HCT116 (cell line): ENCODE measurements around the gene ESRRA.

Source experiments
- EZH2 ChIP-seq: fragments of 200-600 bp; sonication (generic); IDR thresholded peaks from 2 replicates; pipeline ENCODE4 v1.6.1; 2017; ENCODE audit warnings: antibody characterized with exemption, mixed run types
- EZH2phosphoT487 ChIP-seq: fragments of 200-600 bp; IDR thresholded peaks from 2 replicates; pipeline ENCODE4 v1.6.1; 2018; ENCODE audit warnings: antibody characterized with exemption, borderline replicate concordance
- MAX ChIP-seq: IDR thresholded peaks from 2 replicates; pipeline ENCODE4 v1.6.1; 2012
- POLR2A ChIP-seq: IDR thresholded peaks from 2 replicates; pipeline ENCODE4 v1.7.0; 2011; ENCODE audit warnings: borderline replicate concordance; ENCODE audit not compliant: insufficient read depth, insufficient read length; ENCODE audit errors: extremely low read depth
- RAD21 ChIP-seq: IDR thresholded peaks from 2 replicates; pipeline ENCODE4 v1.6.1; 2012; ENCODE audit warnings: low read depth, mild to moderate bottlenecking
- SIN3A ChIP-seq: IDR thresholded peaks from 2 replicates; pipeline ENCODE4 v1.6.1; 2012; ENCODE audit warnings: low read depth
- TCF7L2 ChIP-seq: IDR thresholded peaks from 2 replicates; pipeline ENCODE4 v1.7.0; 2011; ENCODE audit warnings: borderline replicate concordance, inconsistent platforms; ENCODE audit not compliant: insufficient read depth, insufficient read length; ENCODE audit errors: extremely low read depth
- YY1 ChIP-seq: IDR thresholded peaks from 2 replicates; pipeline ENCODE4 v1.6.1; 2011; ENCODE audit warnings: low read length, low read depth, moderate library complexity, mild to moderate bottlenecking; ENCODE audit not compliant: insufficient replicate concordance; ENCODE audit errors: extremely low read depth
- ZBTB33 ChIP-seq: IDR thresholded peaks from 2 replicates; pipeline ENCODE4 v1.6.1; 2011; ENCODE audit warnings: mild to moderate bottlenecking, low read length, moderate library complexity; ENCODE audit not compliant: insufficient replicate concordance; ENCODE audit errors: extremely low read depth
- ZFX ChIP-seq: fragments of 450-650 bp; IDR thresholded peaks from 2 replicates; pipeline ENCODE4 v1.6.1; 2017
- ZNF274 ChIP-seq: fragments of 200-500 bp; sonication (Bioruptor generic); IDR thresholded peaks from 2 replicates; pipeline ENCODE4 v1.6.1; 2014; ENCODE audit warnings: mild to moderate bottlenecking, low read depth, low read length, inconsistent platforms
- TF ChIP-seq, protein P1 (sequence below), 3 experiments: fragments of 200-600 bp in 1 of 3; sonication (generic) in 1 of 3; IDR thresholded peaks in 2 of 3; conservative IDR thresholded peaks in 1 of 3; 2 replicates each; pipeline ENCODE4 v1.5.1; 2012 to 2017; ENCODE audit warnings: low read depth in 2 of 3, low read length in 2 of 3, antibody characterized with exemption in 1 of 3, borderline replicate concordance in 1 of 3, control low read depth in 1 of 3, mild to moderate bottlenecking in 1 of 3, mixed read lengths in 1 of 3, mixed run types in 1 of 3, moderate library complexity in 1 of 3; ENCODE audit not compliant: insufficient read depth in 1 of 3

- TF ChIP-seq EZH2 (no peak), ZNF274 (no peak), EZH2phosphoT487 (no peak), POLR2A (no peak), MAX (no peak), SIN3A (no peak), ZFX (no peak), TCF7L2 (no peak), RAD21 (no peak), YY1 (no peak), ZBTB33 (no peak)
- TF ChIP-seq, protein P1, sequence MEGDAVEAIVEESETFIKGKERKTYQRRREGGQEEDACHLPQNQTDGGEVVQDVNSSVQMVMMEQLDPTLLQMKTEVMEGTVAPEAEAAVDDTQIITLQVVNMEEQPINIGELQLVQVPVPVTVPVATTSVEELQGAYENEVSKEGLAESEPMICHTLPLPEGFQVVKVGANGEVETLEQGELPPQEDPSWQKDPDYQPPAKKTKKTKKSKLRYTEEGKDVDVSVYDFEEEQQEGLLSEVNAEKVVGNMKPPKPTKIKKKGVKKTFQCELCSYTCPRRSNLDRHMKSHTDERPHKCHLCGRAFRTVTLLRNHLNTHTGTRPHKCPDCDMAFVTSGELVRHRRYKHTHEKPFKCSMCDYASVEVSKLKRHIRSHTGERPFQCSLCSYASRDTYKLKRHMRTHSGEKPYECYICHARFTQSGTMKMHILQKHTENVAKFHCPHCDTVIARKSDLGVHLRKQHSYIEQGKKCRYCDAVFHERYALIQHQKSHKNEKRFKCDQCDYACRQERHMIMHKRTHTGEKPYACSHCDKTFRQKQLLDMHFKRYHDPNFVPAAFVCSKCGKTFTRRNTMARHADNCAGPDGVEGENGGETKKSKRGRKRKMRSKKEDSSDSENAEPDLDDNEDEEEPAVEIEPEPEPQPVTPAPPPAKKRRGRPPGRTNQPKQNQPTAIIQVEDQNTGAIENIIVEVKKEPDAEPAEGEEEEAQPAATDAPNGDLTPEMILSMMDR (IDR thresholded peaks at IDR 0.05 in 2 of 3, conservative IDR thresholded peaks at IDR 0.05 in 1 of 3; ENCODE audit: borderline replicate concordance in 1 of 3, insufficient read depth in 1 of 3, low read depth in 2 of 3, low read length in 2 of 3) = no peak
Observed at GRCh38 chr11:64261556-64262080, 43.7 kb upstream of the ESRRA start.
